ENCODE results near the gene CHTF18. TPM values are rescaled to one million over a fixed set of nuclear protein-coding genes. Genes with fewer than 3 reads are reported as not detected.
A peak's percentile ranks its signal among the peaks of the same experiment; 100 is the strongest.

CHTF18 gene
- total RNA-seq, 2 donors from 2014 or later: 65.4 to 87.1 TPM

DNA sequence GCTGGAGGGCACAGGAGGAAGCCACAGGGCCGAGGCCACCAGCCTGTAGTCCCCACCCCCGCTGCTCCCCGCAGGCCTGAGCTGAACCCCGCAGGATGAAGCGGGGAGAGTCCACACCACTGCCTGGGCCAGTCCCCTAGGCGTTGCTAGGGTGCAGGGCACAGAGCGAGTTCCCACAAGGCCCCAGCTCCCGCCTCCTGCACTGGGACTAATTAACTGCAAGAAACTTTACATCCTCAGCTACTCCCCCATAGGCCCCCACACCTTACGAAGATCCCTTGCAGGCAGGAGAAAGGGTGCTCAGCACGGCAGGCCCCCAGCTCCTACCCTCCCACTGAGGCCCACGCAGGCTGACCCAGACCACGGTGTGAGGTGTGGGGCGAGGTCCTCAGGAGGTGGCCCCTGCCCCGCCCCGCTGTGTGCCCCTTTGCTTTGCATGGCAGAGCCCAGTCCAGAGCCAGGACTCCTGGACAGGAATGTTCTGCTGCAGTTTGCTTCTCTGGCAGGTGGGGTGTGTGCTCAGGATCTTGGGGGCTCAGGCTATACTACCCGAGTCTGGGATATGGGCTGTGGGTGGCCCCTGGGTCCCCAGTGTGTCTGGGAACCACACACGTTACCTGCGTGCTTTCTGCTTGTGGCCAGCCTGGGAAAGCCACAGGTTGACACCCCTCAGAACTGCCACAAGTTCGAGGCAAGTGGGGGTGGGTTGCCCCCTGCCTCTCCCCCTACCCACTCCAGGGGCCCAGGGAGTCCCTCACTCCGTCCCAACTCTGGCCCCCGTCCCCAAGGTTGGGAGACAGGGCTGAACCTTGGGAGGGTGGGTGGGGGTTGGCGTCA is 10.9 kb downstream of the CHTF18 start:
- Mint-ChIP-seq H3K27me3 (no peaks in the 10 kb centered on the region), H3K9me3 (no peaks in the 10 kb centered on the region)

DNA sequence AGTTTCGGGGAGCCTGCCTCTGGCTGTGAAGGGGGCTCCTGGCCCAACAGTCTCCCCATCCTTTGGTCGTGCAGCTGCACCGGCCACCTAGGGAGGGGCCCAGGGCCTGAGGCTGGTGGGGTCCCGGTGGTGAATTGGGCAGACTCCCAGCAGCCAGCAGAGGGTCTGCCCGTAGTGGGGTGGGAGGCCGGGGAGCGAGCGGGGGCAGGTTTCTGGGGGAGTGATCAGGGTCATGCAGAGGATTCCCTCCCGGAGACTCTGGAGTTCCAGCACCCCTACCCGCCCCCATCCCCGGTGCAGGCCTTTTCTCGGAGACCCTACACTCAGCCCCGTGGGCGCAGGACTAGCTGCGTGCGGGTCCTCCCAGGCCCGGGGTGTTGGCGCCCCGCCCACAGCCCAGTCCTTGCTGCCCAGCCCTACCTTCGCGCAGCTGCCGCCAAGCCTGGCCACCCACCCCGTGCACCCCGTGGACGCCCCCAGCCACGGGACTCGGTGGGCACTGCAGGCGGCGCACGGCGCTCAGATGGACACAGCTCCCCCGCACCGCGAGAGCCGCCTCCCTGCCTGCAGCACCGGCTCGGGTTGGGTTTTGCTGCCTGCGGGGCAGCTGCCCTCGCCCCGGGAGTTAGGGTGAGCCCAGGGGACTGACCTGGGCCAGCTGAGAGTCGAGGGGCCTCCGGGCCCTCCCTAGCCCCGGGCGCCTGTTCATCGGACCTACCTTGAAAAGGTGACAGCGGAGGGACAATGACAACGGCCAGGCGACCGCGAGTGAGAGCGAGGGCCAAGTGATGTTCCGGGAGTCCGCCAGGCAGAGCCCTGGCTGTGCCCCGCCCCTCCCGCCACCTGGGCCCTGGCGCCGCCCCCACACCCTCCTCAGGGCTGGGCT is 11.8 kb downstream of the CHTF18 start, which contains the start of gene GNG13:
Gene GNG13 (minus strand): TSS at position 787 of the 886 bp plus-strand sequence. CDS start 1,657 bp downstream, outside the sequence.
- Mint-ChIP-seq H3K36me3 (ENCODE audit: low read depth) (no peaks in the 10 kb centered on the region), H3K4me1 (no peaks in the 10 kb centered on the region), H3K9me3 (no peaks in the 10 kb centered on the region), H3K27me3 (no peaks in the 10 kb centered on the region), H3K27ac (no peak within 1 kb of the TSS), H3K4me3 (no peak within 1 kb of the TSS)
- no peak for ATAC-seq (replicated peaks)

More for the DNA sequence above, 10.9 kb downstream of the CHTF18 start:
- H3K36me3 Mint-ChIP-seq (ENCODE audit: low read depth): no peaks in the 10 kb centered on the region
- H3K27ac Mint-ChIP-seq: no peak overlapping the region
- ATAC-seq (replicated peaks): no peak
- no peak overlapping the region for H3K4me3 Mint-ChIP-seq
- H3K4me1 Mint-ChIP-seq: no peaks in the 10 kb centered on the region

GRCh38 chr16:800834-801511 is 12.6 kb downstream of the CHTF18 start:
- H3K27me3 Mint-ChIP-seq: no peaks in the 10 kb centered on the region
- H3K4me1 Mint-ChIP-seq: no peaks in the 10 kb centered on the region
- no peak for ATAC-seq (replicated peaks)
- no peak overlapping the region for H3K4me3 Mint-ChIP-seq
- H3K27ac Mint-ChIP-seq: no peak overlapping the region
- no peaks in the 10 kb centered on the region for H3K9me3 Mint-ChIP-seq
- H3K36me3 Mint-ChIP-seq (ENCODE audit: low read depth): no peaks in the 10 kb centered on the region

DNA sequence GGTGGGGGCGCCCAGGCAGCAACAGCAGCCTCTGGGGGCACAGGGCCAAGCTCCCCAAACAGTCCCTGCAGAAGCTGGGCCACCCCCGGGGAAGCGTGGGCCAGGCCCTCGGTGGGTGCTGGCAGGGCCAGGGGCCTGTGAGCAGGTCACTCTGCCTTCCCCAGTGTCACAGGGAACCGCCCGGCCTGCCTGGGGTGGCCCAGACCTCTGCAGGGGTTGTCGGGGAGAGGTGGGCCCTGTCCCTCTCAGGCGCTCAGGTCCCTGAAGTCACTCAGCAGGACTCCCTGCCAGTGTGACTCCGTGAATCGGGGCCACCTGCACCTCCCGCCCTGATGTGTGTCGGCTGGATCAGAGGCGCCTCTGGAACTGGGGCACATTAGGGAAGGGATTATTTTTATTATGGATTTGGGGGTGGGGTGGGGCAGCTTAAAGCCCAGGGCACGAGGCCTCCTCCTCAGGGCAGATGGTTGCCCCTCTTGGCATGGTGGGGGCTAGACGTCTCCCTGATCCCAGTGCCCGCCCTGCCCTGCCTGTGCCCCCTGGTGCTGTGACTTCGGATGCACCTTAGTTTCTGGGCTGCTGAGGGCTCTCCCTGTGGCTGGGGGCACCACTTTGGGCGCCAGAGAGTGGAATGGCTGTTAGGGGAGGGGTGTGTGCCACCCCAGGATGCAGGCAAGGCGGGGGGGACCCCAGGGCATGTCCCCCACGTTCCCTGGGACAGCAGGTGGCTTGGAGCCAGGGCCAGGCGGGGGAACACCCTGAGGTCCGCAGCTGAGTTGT is 13.4 kb downstream of the CHTF18 start:
- H3K4me1 Mint-ChIP-seq: no peaks in the 10 kb centered on the region
- ATAC-seq (replicated peaks): no peak
- H3K4me3 Mint-ChIP-seq: no peak overlapping the region
- H3K27ac Mint-ChIP-seq: no peak overlapping the region
- H3K36me3 Mint-ChIP-seq (ENCODE audit: low read depth): no peaks in the 10 kb centered on the region
- H3K27me3 Mint-ChIP-seq: no peaks in the 10 kb centered on the region
- no peaks in the 10 kb centered on the region for H3K9me3 Mint-ChIP-seq

- no peaks in the 10 kb centered on the region for H3K27me3 Mint-ChIP-seq
- no peaks in the 10 kb centered on the region for H3K9me3 Mint-ChIP-seq
- no peaks in the 10 kb centered on the region for H3K4me1 Mint-ChIP-seq
- H3K4me3 Mint-ChIP-seq: no peak overlapping the region
- ATAC-seq (replicated peaks): no peak
- H3K36me3 Mint-ChIP-seq (ENCODE audit: low read depth): no peaks in the 10 kb centered on the region
- H3K27ac Mint-ChIP-seq: no peak overlapping the region
These were observed 14.0 kb downstream of the CHTF18 start for GRCh38 chr16:802461-802860.

DNA sequence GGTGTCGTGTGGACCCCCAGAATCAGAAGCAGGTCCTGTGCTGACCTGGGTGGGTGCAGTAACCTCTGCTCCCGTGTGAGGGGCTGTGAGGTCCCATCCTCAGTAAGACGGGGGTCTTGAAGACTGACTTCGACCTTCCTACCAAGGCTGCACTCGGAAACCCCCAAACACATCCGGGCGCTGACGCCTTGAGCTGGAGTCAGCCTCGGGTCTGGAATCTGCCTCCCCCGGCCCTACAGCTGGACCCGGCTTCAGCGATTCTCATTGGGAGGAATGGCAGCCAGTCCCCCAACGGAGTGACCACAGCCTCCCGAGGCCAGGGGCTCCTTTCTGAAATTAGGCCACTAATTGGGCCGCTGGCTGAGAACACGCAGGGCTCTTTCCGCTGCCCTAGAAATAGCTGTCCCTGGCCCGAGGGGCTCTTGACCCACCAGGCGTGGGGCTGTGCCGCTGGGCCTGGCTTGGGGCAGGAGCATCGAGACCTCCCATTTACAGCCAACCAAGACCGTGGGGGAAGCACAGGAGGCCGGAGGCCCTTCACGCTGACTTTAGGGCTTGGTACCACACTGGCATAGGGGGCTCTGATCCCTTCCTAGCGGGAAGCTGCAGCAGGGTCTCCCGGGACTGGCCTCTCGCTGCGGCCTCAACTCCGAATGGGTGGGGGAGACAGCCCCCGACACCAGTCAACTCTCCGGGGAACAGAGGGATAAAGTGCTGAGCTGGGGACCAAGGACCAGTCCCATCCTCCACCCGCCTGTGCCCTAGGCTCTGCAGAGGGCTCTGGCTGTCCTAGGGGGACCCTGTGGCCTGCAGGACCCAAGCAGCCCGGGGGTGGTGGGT is 14.7 kb downstream of the CHTF18 start:
- H3K4me1 Mint-ChIP-seq: peaks cover 4% of the 10 kb centered on the region
- H3K4me3 Mint-ChIP-seq: no peak overlapping the region
- ATAC-seq (replicated peaks): no peak
- no peaks in the 10 kb centered on the region for H3K36me3 Mint-ChIP-seq (ENCODE audit: low read depth)
- no peaks in the 10 kb centered on the region for H3K9me3 Mint-ChIP-seq
- H3K27ac Mint-ChIP-seq: no peak overlapping the region
- no peaks in the 10 kb centered on the region for H3K27me3 Mint-ChIP-seq

- no peaks in the 10 kb centered on the region for H3K9me3 Mint-ChIP-seq
- no peak overlapping the region for H3K27ac Mint-ChIP-seq
- no peak for ATAC-seq (replicated peaks)
- no peak overlapping the region for H3K4me3 Mint-ChIP-seq
- H3K27me3 Mint-ChIP-seq: no peaks in the 10 kb centered on the region
- H3K4me1 Mint-ChIP-seq: peaks cover 4% of the 10 kb centered on the region
- H3K36me3 Mint-ChIP-seq (ENCODE audit: low read depth): no peaks in the 10 kb centered on the region
These were observed 15.3 kb downstream of the CHTF18 start for GRCh38 chr16:803754-804080.

DNA sequence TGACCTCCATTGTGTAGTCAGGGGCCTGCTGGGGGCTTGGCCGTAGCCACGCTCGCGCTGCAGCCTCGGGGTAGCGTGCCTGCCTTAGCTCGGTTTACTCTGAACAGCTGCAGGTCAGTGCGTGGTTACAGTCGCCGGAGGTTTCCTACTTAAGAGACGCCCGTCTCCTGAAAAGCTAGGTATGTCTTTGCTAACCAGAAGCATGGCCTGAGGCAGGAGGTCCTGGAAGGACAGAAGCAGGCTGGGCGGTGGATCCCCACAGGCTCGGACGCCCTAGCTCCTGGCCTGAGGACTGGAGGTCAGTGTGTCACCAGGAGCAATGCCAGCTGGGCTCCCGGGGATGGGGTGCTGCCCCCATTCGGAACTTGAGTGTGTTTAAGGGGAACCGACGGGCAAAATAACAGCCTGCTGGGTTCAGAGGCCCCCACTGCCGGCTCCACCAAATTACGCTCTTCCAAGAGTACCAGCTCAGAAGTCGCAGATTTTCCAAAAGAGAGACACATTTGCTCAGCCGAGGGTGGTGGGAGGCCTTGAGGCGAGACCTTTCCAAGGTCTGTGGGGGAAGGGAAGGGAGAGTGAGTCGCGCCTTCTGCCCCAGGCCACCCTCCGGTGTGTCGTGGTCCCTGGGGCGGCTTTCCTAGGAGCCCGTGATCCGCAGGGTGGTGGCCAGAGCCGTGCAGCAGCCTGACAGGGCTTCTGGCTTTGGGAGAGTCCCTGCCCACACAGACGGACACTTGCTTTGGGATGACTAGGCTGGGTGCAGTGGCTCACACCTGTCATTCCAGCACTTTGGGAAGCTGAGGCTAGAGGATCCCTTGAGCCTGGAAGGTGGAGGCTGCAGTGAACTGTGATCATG is 16.0 kb downstream of the CHTF18 start:
- Mint-ChIP-seq H3K4me1 (peaks cover 4% of the 10 kb centered on the region), H3K36me3 (ENCODE audit: low read depth) (no peaks in the 10 kb centered on the region), H3K9me3 (no peaks in the 10 kb centered on the region), H3K27ac (no peak overlapping the region), H3K27me3 (no peaks in the 10 kb centered on the region), H3K4me3 (no peak overlapping the region)
- ATAC-seq (replicated peaks): no peak

DNA sequence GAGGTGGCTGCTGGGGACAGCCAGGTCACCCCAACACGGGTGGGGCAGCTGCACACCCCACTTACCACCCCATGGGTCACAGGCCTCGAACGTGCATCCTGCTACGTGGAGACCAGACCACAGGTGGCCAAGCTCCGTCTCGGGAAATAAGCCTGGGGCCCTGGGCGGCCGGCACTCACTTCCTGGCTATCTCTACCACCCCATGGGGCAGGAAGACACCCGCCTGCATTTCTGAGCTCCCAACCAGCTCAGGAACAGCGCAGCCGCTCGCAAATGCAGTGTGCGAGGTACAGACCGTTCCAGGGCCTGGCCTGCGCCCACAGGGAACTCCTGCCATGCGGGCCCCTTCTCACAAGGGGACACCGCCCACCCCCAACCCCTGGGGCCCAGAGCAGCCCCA is 17.1 kb downstream of the CHTF18 start:
- Mint-ChIP-seq H3K27ac (no peak overlapping the region), H3K27me3 (no peaks in the 10 kb centered on the region), H3K9me3 (no peaks in the 10 kb centered on the region), H3K4me1 (peaks cover 4% of the 10 kb centered on the region), H3K36me3 (ENCODE audit: low read depth) (no peaks in the 10 kb centered on the region), H3K4me3 (no peak overlapping the region)
- ATAC-seq (replicated peaks): no peak

- ATAC-seq (replicated peaks): peak; percentile 99
- Mint-ChIP-seq H3K27ac (peak overlapping the region; percentile 99), H3K27me3 (peaks cover 4% of the 10 kb centered on the region), H3K4me1 (peaks cover 4% of the 10 kb centered on the region), H3K9me3 (no peaks in the 10 kb centered on the region), H3K36me3 (ENCODE audit: low read depth) (no peaks in the 10 kb centered on the region), H3K4me3 (peak overlapping the region; percentile 99)
These were observed 19.1 kb downstream of the CHTF18 start for GRCh38 chr16:807347-808084.

DNA sequence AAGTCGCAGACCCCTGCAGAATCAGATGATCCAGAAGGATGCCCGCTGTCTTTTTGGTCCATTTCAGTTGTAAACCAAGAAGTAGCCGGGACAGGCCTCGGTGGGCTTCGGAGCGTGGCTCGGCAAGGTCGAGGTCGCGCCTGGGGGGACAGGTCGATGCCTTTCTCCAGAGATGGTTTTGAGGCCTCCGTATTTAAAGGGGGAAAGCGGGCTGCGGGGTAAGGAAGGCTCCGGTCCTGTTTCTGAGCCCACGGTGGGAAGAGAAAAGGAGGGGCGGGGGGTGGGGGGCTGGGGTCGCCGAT is 19.6 kb downstream of the CHTF18 start:
- H3K27ac Mint-ChIP-seq: peak overlapping the region; percentile 99
- H3K4me1 Mint-ChIP-seq: peaks cover 4% of the 10 kb centered on the region
- peak overlapping the region; percentile 99 for H3K4me3 Mint-ChIP-seq
- H3K27me3 Mint-ChIP-seq: peaks cover 6% of the 10 kb centered on the region
- H3K36me3 Mint-ChIP-seq (ENCODE audit: low read depth): no peaks in the 10 kb centered on the region
- ATAC-seq (replicated peaks): no peak
- no peaks in the 10 kb centered on the region for H3K9me3 Mint-ChIP-seq

DNA sequence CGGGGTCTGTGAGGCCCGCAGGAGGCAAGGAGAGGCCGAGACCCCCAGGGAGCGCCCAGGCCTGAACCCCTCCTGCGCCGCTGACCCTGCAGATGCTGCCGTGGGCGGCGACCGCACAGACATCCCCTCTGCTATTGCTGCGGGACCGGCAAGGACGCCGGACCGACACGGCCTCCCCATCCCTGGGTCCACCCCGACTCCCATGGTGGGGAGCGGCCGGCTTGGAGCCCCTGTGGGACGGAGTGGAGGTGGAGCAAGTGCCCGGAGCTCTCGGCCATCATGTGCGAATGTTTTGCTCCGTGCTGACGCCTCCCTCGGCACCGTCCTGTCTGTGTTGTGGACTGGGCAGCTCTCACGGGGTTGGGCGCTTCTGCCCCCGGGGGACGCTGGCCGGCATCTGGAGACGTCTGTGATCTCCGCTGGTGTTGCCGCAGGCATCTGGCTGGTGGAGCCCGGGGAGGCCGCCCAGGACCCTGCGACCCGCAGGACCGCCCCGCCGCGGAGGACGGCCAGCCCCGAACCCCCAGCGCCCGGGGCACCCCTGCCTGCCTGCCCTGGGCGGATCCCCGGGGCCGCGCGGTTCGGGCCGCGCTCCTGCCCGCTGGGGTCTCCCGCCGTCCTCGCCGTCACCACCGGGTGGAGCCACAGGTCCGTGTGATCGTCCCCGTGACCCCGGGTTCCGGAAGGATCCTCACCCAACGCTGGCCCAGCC is 24.9 kb downstream of the CHTF18 start:
- Mint-ChIP-seq H3K27ac (no peak overlapping the region), H3K36me3 (ENCODE audit: low read depth) (no peaks in the 10 kb centered on the region), H3K4me1 (no peaks in the 10 kb centered on the region), H3K27me3 (peaks cover 10% of the 10 kb centered on the region), H3K4me3 (no peak overlapping the region), H3K9me3 (no peaks in the 10 kb centered on the region)
- peak; percentile 72 for ATAC-seq (replicated peaks)
